HG03103 (cell line): ENCODE measurements around the gene HCRTR1.

Source experiments
- ATAC-seq: cut with Tn5 transposase; IDR thresholded peaks from one replicate; pipeline ENCODE4 v1.9.1; 2021; ENCODE audit warnings: low read depth; ENCODE audit not compliant: unreplicated experiment

Gene HCRTR1

DNA sequence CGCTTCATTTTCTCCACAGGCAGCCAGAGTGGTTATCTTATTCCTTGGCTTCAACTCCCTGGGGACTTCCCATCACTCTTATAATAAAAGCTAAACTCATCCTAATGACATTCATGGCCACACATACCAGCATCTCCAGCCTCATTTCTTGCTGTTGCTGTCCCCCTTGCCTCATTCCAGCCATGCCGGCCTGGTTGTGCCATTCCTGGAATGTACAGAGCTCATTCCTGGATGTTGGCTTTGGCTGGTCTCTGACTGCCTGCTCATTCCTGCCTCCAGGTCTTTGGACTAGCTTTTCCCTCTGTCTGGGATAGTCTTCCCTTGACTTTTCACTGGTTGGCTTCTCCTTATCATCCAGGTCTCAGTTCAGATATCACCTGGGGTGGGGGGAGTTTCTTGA lies 29.6 kb downstream of the HCRTR1 start:
- no peak for ATAC-seq

DNA sequence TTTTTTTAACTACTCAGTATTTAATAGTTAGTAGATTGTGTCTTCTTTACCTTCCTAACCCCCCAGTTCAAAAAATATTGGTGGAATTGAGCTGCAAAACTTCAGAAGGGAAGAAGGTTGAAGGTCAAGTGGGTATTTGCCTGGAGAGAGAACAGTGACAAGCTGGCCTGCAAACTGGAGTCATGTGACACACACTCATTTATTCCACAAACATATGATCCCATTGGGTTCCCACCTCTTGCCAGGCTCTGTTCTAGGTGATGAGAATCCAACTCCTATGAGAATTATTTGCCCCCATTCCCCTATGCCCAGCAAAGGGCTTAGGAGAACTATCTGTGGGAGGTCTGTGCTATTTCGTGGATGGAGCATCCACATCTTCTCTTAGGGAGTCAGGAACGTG lies 30.7 kb downstream of the HCRTR1 start:
- ATAC-seq, result no peak

DNA sequence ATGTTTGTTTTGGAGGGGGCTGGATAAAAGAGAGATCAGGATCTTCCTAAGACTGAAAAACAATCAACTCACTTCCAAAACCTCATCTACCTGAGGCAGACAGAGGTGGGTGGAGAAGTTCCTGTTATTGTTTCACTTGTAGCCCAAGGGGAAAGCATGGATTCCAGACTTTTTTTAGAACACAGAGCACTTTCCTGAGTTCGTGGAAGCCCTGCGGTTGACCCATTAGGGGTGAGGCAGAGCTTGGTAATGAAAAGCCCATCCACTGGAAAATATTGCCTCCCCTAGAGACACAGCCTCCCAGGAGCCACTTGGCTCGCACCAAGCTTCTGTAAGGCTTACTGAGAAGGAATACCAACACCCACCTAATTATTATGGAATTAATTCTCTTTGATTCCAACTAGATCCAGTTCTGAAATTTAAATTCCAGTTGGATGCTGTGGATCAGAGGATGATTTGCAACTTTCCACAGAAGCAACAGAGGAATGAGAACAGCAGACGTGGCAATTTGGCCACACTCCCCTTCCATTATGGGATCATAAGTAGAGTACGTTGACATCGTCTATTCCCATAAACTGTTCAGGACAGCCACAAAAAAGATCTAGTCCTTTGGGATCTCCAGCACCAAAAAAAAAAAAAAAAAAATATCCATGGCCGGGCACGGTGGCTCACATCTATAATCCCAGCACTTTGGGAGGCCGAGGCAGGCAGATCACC lies 31.3 kb downstream of the HCRTR1 start:
- no peak for ATAC-seq

DNA sequence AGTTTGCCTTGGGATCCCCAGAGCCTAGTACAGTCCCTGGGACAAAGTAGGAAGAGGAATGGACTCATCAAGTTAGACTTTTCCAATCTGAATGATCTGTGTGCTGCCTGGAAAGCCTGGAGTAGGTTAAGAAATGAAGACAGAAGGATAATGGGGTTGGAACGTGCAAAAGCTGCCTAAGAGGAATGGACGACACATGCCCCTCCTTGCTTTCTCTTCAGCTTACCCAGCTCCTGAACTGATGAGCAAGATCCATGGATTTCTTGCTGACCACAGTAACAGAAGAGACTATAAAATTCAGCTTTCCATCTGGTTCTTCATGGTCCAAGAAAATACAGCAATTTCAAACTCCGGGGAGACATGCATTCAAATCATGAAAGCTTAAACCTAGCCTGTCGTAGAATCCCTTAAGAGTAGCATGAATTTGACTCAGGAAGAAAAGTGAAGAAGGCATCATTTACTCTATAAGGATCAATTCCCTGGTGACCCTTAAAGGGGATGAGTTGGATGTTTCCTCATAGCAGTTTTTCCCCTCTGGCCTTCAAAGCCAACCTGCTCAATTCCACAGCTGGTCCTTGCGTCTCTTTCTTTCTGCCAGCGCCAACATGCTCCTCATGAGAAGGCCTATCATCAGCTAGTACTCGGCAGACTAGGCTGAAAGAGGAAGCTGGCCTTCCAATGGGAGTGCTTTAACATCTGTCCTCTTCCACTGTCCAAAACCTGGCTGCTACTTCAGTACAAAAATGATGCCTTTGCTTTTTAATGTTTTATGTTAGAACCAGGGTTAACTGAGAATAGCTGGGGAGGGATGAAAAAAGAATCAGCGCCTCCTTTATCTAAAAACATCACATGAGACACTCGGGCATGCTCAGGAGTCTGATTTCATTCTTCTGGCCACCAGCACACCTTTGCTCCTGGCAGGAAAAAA lies 32.9 kb downstream of the HCRTR1 start:
- no peak for ATAC-seq

DNA sequence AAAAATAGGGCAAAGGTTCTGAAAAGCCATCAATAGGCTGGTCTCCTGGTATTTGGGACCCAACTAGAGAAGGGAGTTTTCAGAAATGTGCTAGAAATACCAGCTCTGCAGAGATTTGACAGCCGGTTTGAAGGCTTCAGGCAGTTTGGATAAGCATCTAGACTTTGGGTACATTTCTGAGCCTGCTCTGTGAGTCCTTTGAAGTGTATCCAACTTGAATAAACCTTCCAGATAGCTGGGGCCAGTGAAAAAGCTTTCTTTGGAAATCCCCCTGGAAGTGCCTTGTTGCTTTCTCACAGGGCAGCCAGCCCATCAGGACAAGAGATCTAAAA lies 33.6 kb downstream of the HCRTR1 start:
- no peak for ATAC-seq

DNA sequence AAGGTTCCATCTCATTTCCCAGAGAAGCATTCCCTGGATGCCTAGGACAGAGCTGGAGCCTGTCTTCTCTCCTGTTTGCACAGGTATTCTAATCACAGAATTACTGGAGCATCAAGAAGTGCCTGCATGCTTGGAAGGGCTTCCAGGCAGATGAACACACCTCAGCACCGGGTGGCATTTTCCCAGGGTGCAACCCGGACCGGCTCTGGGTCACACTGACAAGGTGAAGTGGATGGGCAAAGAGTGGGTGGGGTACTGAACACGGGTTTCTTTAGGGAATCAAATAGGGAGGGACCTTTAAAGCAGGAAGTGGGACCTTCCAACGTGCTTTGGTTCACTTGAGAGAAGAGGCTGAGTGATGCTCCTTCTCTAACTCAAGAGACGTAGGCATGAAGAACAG lies 34.3 kb downstream of the HCRTR1 start:
- no peak for ATAC-seq

DNA sequence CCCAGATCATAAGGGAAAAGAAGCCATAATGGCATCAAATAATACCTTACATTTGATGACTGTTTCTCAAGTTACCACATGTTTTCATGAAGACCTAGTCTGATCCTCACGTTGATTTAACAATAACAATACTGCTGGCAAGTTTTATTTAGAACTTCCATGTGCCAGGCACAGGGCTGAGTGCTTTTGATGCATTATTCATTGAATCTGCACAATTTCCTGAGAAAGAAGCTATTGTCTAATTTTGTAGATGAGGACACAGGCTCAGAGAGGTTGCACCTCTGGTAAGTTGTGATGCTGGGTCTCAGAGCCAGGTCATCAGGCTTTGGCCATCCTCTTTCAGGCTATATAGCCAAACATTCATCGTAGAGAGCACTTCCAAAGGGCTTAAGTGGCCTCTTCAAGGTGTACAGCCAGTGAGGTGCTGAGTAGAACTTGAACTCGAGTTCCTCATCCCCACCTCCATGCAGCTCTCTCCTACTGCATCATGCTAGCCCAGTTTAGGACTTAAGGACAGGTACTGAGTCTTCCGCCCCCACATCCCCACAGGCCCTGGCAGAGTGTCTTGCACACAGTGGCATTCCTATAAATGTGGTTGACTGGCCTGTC lies 35.5 kb downstream of the HCRTR1 start:
- no peak for ATAC-seq

DNA sequence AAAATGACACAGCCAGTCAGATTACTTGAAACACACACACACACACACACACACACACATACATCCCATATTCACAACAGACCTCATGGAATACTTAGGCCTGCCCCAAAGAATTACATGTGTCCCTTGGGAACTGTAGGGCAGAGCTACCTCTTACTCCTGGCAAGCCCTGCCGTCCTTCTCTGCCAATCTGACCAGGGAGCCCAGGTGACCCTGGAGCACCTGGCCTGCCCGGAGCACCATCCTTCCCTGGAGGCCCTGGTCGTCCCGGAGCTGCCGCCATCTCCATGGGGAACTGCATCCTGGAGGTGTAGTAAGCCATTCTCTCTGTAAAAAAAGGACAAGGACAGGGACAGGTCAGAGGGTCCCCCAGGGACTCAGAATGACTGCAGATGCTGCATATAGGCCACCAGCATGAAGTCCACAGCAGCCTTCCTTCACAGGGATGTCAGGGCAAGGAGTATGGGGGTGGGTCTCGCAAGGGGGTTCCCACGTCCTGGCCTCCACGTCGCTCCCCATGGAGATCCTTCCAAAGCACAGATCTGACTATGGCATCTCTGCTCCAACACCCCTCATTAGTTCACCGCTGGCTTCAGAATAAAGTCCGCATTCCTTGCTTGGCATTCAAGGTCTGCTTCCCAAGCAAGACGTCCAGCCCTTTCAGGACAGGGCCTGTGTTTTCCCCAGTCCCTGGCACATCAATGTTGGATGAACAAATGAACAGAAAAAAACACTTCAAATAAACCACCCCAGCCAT lies 36.4 kb downstream of the HCRTR1 start:
- no peak for ATAC-seq

DNA sequence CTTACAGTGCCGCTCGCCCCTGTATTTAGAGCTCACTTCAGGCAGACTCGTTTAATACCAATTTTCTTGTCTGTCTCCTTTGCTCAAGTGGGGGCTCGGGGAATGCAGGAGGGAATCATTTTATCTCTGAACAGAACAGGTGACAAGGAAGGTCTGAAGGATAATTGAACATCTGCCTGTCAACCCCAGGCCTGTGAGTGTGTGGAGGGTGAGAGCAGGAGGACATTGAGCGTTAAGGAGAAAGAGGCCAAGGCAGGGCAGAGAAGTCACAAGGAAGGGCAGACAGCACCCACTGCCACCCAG lies 36.9 kb downstream of the HCRTR1 start:
- ATAC-seq, result no peak

DNA sequence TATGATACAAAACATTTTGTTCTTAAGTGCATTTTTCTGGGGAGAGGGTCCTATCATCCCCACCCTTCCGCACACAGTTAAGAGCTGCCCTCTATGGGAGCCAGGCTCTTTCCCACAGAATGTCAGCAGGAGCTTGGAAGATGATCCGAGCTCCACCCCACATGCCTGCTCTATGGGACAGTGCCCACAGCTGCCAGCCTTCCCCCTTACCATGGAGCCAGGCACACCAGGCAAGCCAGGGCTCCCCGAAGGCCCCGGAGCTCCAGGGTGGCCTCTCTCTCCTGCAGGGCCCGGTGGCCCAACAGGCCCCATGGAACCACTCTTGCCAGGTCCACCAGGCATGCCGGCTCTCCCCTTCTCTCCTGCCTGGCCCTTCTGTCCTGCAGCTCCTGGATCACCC lies 37.6 kb downstream of the HCRTR1 start:
- no peak for ATAC-seq

DNA sequence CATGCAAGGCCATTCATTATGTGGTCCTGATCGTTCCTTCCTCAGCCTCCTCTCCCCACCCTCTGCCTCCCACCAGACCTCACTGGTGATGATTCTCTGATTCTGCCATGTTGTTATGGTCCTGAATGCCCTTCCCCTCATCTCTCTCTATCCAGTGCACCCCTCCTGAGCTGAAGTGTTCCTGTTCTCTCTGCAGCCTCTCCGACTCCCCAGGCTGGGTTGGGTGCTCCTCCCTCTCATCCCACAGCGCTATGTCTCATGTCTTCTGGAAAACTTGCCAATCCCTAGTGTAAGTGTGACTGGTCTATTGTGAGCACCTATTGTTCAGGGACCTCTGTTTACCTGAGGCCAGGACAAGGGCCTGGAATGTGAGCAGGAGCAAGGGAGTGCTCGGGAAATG lies 38.3 kb downstream of the HCRTR1 start:
- no peak for ATAC-seq

DNA sequence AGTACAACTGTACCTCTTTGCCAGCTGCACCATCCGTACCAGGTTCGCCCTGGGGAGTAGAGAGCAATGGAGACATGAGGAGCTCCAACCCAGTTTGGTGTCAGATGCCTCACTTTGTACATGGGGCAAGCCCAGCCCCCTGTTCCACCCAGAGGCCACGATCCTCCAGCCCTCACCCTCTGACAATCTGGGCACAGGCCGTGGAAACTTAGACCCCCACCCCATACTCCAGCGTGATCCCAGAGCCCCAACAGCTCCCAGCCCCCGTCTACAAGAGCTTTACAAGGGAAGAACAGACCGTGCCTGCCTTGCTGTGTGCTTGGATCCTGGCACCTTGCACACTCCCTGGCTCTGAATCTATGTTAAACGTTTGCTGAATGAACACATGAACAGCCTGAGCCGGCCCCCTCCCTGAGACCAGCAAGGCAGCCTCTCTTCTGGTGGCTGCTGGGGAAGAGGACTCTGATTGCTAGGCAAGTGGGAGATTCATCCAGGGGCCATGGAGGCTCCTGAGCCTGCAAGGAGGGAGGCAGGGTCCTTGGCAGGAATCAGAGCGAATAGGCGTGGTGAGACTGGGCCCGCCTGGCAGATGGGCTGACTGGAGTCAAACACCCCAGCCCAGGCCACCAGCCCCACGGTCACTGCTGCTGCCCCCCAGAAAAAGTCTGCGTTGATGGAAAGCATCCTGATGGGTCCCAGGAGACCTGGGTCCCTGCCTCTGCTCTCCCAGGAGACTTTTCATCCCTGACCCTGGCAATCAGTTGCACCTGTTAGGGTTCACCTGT lies 39.7 kb downstream of the HCRTR1 start:
- no peak for ATAC-seq

DNA sequence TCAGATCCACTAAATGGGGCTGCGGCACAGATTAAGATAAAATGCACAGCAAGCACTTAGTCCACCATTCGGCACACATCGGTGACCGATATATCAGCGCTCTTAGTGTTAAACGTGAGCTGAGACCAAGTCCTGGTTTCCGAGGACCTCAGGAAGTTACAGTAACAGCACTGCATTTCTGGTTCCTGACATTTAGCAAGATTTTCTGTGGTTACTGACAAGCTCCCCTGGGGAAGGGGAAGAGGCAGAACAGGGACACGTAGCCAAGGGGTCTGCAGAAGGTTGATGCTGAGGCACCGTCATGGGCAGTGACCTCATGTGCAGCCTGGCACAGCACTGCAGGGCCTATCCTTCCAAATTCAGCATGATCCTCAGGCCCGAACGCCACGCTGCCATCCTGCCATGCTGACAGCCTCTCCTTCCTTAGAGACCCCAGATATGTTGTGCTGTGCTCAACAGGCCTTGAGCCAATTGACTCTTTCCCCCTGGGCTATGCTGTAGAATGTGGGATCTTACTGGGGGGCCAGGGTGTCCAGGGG lies 40.6 kb downstream of the HCRTR1 start:
- no peak for ATAC-seq

DNA sequence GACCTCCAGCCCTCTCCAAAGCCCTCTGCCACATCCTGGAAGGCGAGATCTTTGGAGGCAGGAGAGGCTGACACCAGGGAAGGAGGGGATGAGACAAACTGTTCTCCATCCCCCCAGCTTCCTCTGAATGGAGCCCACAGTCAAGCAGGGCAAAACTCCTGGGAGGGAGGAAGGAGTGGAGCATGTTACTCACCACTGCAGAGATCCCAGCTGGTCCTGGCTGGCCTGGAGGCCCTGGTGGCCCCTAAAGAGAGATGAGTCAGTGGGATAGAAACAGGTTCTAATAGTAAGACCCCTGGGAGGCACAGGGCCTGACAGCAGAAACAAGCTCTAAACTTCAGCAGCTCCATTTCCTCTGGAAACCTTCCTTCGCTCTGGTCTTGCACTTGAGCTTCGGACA lies 41.2 kb downstream of the HCRTR1 start:
- no peak for ATAC-seq

DNA sequence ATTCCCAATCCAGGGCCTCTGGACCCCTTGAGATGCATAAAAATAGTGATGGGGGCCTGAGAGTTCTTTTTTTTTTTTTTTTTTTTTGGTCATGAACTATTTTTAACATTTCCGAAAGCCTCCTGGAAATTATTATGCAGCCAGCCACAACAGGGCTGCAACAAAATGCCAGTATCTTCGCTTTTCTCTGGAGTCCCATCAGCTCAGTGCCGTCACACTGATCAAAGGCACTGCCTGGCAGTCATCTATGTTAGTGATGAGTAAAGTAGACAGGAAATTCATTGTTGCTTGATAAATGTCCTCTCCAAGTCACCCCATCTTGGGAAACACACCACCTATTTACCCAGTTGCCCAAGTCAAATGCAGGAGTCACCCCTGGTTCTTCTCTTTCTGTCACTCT lies 42.4 kb downstream of the HCRTR1 start:
- ATAC-seq, result no peak

DNA sequence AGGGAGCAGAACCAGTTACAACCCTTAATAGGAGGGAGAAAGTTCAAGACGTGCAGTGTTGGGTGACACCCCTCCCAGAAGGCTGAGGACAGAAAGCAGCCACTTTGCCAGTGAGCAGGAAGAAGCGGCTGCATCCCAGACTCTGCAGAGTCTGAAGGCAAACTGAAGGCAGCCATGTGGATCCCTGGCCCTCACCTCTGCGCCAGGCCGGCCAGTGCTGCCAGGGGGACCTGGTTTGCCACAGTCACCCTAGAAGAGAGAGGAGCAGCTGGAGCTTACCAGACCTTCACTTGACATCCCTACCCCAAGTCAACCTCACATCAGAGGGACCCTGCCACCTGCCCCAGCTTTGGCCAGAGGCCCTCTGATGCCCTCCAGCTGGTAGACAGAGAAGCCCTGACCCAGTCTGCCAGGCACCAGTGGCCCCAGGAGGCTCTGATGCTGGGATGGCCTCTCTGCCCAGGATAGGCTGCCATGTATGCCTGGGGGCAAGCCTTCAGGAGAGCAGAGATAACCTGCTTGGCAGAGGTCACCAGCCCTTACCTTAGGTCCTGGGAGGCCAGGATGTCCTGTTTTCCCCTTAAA lies 43.5 kb downstream of the HCRTR1 start:
- no peak for ATAC-seq

DNA sequence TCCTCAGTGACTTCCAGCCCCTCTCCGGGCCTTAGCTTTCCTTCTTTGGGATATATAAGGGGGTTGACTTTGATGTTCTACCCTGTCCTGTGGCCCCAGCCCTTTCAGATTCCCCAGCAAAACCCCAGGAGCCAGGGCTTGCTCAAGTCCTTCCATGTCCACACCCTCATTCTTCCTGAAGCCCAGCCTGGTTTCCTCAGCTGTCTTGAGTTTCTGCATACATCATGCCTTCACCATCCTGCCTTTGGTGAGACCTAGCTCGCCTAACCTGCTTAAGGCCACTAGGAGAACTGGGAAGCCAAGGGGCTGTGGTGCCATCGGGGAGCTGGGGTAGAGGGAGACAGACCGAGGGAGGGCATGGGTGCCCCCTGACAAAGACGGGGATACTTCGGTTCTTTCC lies 44.4 kb downstream of the HCRTR1 start:
- no peak for ATAC-seq

DNA sequence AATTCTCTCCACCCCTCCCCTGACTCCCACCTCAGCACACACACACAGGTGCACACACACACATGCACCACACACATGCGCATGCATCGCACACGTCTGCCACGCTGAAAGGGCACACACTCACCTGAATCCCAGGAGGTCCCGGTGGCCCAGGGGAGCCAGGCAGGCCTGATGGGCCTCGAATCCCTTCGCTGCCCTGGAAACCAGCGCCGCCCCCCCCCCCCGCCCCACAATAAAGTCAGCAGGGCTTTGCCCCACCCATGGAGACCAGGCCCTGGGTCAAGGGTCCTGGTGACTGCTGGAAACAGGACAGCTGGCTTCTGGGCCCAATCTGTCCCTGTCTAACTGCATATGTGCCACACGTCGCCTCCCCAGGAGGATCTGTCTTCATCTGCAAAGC lies 45.0 kb downstream of the HCRTR1 start:
- no peak for ATAC-seq

DNA sequence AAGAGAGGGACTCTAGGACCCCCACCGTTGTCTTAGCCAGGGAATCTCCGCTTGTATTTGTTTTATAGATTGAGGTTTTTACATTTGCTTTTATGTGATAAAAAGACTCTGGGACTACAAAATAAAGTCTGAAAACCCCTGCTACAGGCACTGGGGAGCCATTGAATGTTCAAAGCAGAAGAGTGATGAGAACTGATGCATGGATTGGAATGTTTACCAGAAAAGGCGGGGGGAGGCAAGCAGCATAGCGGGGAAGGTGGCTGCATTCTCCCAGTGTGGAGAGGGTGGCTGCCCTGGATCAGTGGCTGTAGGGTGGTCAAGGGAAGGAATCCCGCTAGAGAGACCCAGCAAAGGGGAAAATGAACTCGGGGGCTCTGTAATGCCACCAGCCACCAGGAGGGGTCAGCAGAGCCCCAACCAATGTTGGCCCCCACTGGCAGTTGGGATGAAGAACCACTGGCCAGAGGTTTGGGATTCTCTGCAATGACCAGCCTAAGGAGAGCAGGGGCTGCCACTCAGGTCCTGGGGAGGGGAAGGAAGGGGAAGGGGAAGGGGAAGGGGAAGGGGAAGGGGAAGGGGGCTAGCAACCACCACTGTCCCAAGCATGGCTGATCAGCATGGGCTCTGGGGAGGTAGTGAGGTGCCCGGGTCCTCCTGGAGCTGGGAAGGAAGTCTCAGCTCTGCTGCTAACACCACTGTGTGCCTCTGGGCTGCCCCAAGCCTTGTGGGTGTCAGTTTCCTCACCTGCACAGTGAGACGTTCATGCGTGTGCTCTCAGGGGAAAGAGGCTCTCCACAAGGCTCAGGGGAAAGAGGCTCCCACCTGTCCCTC lies 46.3 kb downstream of the HCRTR1 start:
- no peak for ATAC-seq
